Lung (tissue), 12 donors: Measurements from ENCODE around the gene ROCK2. TPM values are rescaled to one million over a fixed set of nuclear protein-coding genes. Genes with fewer than 3 reads are reported as not detected.

Source experiments
- ATAC-seq: fragments of 200-7000 bp; cut with Tn5 transposase; one replicate; pipeline ENCODE4 v1.9.1; 2020; ENCODE audit warnings: moderate number of reproducible peaks; ENCODE audit not compliant: insufficient read depth, low FRiP score
- DNase-seq, 3 donors: peaks; one replicate each; pipeline ENCODE4 v3.0.0-alpha.2; 2013 to 2017
- H3K27ac ChIP-seq, 2 donors: one replicate each; pipeline ENCODE4 v1.5.1; 2013; ENCODE audit warnings: mild to moderate bottlenecking in 2 of 2, moderate library complexity in 2 of 2, control low read depth in 1 of 2, inconsistent platforms in 1 of 2, low read depth in 1 of 2, low read length in 1 of 2
- H3K27me3 ChIP-seq, 3 donors: one replicate each; pipeline ENCODE4 v1.5.1; 2013; ENCODE audit warnings: low read length in 2 of 3; ENCODE audit not compliant: control insufficient read depth in 3 of 3, insufficient read depth in 3 of 3
- H3K36me3 ChIP-seq, 4 donors: one replicate each; pipeline ENCODE4 v1.5.1; 2013; ENCODE audit warnings: low read length in 4 of 4, mild to moderate bottlenecking in 1 of 4, moderate library complexity in 1 of 4; ENCODE audit not compliant: control insufficient read depth in 4 of 4, insufficient read depth in 4 of 4
- H3K4me1 ChIP-seq, 5 donors: one replicate each; pipeline ENCODE4 v1.5.1; 2013; ENCODE audit warnings: low read length in 5 of 5, mild to moderate bottlenecking in 2 of 5, moderate library complexity in 1 of 5; ENCODE audit not compliant: control insufficient read depth in 5 of 5, insufficient read depth in 5 of 5
- H3K4me3 ChIP-seq: one replicate; pipeline ENCODE4 v1.5.1; 2013; ENCODE audit warnings: mild to moderate bottlenecking, control low read depth, moderate library complexity
- H3K9ac ChIP-seq, 2 donors: one replicate each; pipeline ENCODE4 v1.5.1; 2013; ENCODE audit warnings: low read length in 2 of 2, control low read depth in 1 of 2; ENCODE audit not compliant: insufficient read depth in 1 of 2
- H3K9me3 ChIP-seq, 4 donors: one replicate each; pipeline ENCODE4 v1.5.1; 2013; ENCODE audit warnings: low read length in 3 of 4, mild to moderate bottlenecking in 1 of 4, moderate library complexity in 1 of 4; ENCODE audit not compliant: control insufficient read depth in 4 of 4, insufficient read depth in 3 of 4
- WGBS, 2 donors: extraction: QIAGEN DNeasy Blood & Tissue Kit; methylation state at CpG; one replicate each; pipeline ENCODE4 v1.1.7; 2013; 5-methylcytosine and 5-hydroxymethylcytosine counted together
- polyA plus RNA-seq, 2 donors: library from polyadenylated mRNA; stranded (reverse); fragments of 200-250 nt; gene quantifications; one replicate each; pipeline ENCODE4 v1.2.1, GENCODE V29; 2013
- total RNA-seq, 2 donors: library from RNA; depleted of rRNA in 1 of 2; stranded (reverse); fragments of >200 nt in 1 of 2; gene quantifications; one replicate each; pipeline ENCODE4 v1.2.1, GENCODE V29; 2014 to 2021
- TF ChIP-seq, protein P1 (sequence below): IDR thresholded peaks from 2 replicates; pipeline ENCODE4 v1.5.1; 2012; ENCODE audit warnings: mild to moderate bottlenecking; ENCODE audit errors: control extremely low read depth, extremely low read depth
- donor health status: control.
- donor health status: control.
- donor health status: Bipolar disorder and iron deficiency.
- donor health status: healthy.
- donor health status: DM: yes; HTN: yes; CAD: no.

The ROCK2 gene
- total and polyA plus RNA-seq, 4 donors: 8.0 to 103 (median 28.7) TPM

DNA sequence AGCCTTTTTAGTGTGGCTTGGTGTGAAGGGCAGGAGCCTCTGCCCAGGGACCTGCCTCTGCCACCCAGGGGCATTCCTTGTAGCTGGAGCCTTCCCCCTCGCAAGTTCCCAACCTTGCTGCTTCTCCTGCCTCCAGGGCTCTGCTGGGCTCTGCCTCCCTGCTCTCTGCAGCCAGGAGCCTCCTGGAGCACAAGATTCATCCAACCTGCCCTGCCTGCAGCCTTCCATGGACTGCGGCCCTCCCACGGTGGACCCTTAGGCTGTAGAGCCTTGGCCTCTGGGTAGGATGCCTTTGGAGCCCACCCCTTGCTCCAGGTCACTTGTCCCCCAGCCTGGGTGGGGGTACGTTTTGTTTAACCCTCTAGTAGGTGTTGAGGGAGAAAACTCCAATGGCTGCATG is 186.7 kb downstream of the ROCK2 start:
- H3K9ac ChIP-seq: no peak overlapping the region
- 92 to 95% methylated on average over 4 of the region's 4 CpGs for WGBS, 2 donors

DNA sequence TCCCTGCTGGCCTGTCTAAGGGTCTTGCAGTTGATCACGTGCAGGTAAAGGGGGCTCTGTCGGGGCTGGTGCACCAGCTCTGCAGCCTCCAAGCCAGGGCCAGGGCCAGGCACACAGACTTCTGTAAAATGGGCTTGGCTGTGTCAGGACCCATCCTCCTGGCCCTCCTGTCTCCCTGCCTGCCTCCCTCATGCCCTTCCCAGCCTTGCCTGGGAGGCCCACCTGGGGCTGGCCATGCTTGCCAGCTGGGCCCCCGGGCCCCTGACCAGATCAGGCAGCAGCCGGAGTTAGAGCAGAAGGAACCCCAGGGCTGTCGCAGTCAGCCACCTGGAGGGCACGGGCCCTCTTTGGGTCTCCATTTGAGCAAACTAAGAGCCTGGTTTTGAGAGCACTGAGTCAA is 187.1 kb downstream of the ROCK2 start:
- H3K9me3 ChIP-seq: no peaks in the 10 kb centered on the region
- no peak for DNase-seq
- H3K27ac ChIP-seq: no peak overlapping the region
- peaks cover 0 to 5% (median 0%) of the 10 kb centered on the region in 4 donors for H3K36me3 ChIP-seq
- H3K4me3 ChIP-seq: no peak overlapping the region
- H3K4me1 ChIP-seq: peaks cover 0 to 15% (median 6%) of the 10 kb centered on the region in 5 donors
- TF ChIP-seq, protein P1, sequence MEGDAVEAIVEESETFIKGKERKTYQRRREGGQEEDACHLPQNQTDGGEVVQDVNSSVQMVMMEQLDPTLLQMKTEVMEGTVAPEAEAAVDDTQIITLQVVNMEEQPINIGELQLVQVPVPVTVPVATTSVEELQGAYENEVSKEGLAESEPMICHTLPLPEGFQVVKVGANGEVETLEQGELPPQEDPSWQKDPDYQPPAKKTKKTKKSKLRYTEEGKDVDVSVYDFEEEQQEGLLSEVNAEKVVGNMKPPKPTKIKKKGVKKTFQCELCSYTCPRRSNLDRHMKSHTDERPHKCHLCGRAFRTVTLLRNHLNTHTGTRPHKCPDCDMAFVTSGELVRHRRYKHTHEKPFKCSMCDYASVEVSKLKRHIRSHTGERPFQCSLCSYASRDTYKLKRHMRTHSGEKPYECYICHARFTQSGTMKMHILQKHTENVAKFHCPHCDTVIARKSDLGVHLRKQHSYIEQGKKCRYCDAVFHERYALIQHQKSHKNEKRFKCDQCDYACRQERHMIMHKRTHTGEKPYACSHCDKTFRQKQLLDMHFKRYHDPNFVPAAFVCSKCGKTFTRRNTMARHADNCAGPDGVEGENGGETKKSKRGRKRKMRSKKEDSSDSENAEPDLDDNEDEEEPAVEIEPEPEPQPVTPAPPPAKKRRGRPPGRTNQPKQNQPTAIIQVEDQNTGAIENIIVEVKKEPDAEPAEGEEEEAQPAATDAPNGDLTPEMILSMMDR: no peak
- ATAC-seq: no peak
- peaks cover 0 to 1% (median 0%) of the 10 kb centered on the region in 3 donors for H3K27me3 ChIP-seq
- 95% methylated on average over 6 of the region's 6 CpGs for WGBS, 2 donors
- H3K9ac ChIP-seq: no peak overlapping the region

More for the DNA sequence above, 186.7 kb downstream of the ROCK2 start:
- H3K4me3 ChIP-seq: no peak overlapping the region
- ATAC-seq (no peak), DNase-seq (no peak)
- H3K4me1 ChIP-seq: peaks cover 0 to 15% (median 6%) of the 10 kb centered on the region in 5 donors
- no peak overlapping the region for H3K27ac ChIP-seq
- no peaks in the 10 kb centered on the region for H3K9me3 ChIP-seq
- H3K27me3 ChIP-seq: no peaks in the 10 kb centered on the region
- TF ChIP-seq, protein P1: no peak
- H3K36me3 ChIP-seq: peaks cover 0 to 5% (median 0%) of the 10 kb centered on the region in 4 donors

DNA sequence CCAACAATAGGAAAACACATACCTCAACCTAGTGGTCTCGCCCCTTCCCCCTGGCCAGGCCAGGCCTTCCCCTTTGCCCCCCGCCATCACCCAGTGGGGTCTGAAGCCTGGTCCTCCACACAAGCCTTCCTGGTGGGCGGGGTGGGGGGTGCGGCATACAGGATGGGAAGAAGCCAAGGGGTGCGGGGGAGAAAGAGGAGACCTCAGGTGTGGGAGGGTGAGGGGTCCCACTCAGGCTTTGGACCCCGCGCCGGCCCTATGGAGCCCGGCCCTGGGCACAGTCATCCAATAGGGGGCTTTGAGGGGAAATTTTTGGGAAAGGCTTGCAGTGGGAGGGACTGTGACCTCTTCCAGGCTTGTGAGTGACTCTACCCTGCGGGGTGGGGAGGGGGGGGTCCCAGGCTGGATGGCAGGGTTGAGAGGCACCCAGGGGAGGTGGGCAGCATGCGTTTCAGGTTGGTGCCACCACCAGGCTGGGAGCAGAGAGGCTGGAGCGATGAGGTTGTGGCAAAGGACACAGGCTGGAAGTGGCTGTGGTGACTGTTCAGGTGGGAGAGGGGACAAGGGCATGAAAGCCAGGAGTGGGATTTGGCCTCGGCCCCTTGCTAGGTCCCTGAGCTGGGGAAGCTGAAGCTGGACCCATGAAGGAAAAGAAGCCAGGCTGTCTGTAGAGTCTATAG is 187.9 kb downstream of the ROCK2 start:
- ATAC-seq: no peak
- Histone ChIP-seq H3K27ac (no peak overlapping the region), H3K36me3 (peaks cover 0 to 2% (median 0%) of the 10 kb centered on the region in 4 donors), H3K27me3 (peaks cover 0 to 2% (median 0%) of the 10 kb centered on the region in 3 donors), H3K4me3 (no peak overlapping the region), H3K9me3 (no peaks in the 10 kb centered on the region), H3K9ac (no peak overlapping the region), H3K4me1 (peaks cover 0 to 15% (median 6%) of the 10 kb centered on the region in 5 donors)
- TF ChIP-seq, protein P1: no peak
- WGBS, 2 donors: 97 to 98% methylated on average over 13 of the region's 13 CpGs
- no peak for DNase-seq
